ENCODE measurements around the gene ZNF688.

Gene ZNF688

GRCh38 chr16:30521873-30522641 lies 49.5 kb downstream of the ZNF688 start:
- in situ Hi-C loops (cut with MboI; ENCODE audit: low sequenced_read_pairs): no loop called here

- in situ Hi-C loops (cut with MboI; ENCODE audit: low sequenced_read_pairs): no loop called here
Observed at GRCh38 chr16:30521476-30521872, 50.0 kb downstream of the ZNF688 start.
